Measurements from ENCODE around the gene TRNP1. TPM values are rescaled to one million over a fixed set of nuclear protein-coding genes. Genes with fewer than 3 reads are reported as not detected.

The TRNP1 gene
- total and polyA plus RNA-seq, 7 experiments from 2014 or later: 0.19 to 5.0 TPM; not detected in 5

DNA sequence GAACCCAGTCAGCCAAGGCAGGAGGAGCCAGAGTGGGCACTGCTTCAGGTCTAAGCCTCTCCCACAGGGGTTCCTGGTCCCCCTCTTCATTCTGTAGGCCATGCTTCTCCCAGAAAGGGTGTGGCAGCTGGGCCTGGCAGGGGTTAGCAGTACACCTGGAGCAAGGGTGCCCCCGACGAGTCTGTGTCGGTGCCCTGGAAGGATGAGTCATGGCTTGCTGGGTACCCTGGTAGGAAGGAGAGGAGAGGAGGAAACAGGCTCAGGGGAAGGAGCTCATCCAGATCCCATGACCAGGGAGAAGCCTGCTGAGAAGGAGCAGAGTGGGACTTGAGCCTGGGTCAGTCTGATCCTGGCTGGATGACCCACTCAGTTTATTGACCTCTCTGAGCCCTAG, 43.6 kb upstream of the TRNP1 start:
- intact Hi-C loops (cut with micrococcal nuclease): no loop called here
- H3K4me1 ChIP-seq (ENCODE audit: control insufficient read depth in 2 of 2, insufficient read depth in 2 of 2, low read length in 2 of 2): no peaks in the 10 kb centered on the region
- H3K36me3 Mint-ChIP-seq: peaks cover 12 to 26% (median 23%) of the 10 kb centered on the region in 5 donors
- no peak for DNase-seq
- H3K9me3 Mint-ChIP-seq: no peaks in the 10 kb centered on the region
- H3K27ac Mint-ChIP-seq: no peak overlapping the region
- CTCF ChIA-PET: no interaction called here
- no peak overlapping the region for H3K27ac ChIP-seq (ENCODE audit: low read depth, low read length)
- ATAC-seq: no peak
- POLR2A ChIA-PET: no interaction called here
- peaks cover 0 to 2% (median 0%) of the 10 kb centered on the region in 7 donors for H3K4me1 Mint-ChIP-seq
- no peak overlapping the region for H3K4me3 ChIP-seq (ENCODE audit: low read length)
- no peaks in the 10 kb centered on the region for H3K27me3 ChIP-seq (ENCODE audit: control insufficient read depth in 2 of 2, insufficient read depth in 2 of 2, low read length in 2 of 2)
- peaks cover 0 to 4% (median 0%) of the 10 kb centered on the region in 5 donors for H3K27me3 Mint-ChIP-seq
- H3K4me3 Mint-ChIP-seq: no peak overlapping the region
- no peaks in the 10 kb centered on the region for H3K9me3 ChIP-seq (ENCODE audit: control insufficient read depth in 2 of 3, low read length in 3 of 3)
- H3K36me3 ChIP-seq (ENCODE audit: control insufficient read depth in 2 of 3, insufficient read depth in 3 of 3, low read length in 3 of 3): peaks cover 0 to 35% (median 5%) of the 10 kb centered on the region in 3 experiments

DNA sequence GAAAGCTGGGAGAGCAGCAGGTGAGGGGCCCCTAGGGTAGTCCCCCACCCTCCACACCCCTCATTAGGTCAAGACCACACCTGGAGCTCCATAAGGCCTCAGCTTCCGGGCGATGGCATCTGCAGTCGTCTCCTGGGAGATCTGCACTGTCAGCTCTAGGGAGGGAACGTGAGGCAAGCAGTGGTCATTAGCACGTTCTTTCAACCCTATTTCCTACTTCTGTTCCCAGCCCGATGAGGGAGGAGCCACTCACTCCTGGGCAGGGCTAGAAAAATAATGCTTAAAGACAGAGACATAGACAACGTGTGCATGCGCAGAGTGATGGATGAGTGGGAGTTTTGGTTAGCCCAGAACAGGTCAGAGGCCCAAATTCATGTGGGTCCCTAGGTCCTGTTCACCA, 42.9 kb upstream of the TRNP1 start:
- CTCF ChIA-PET: no interaction called here
- H3K27ac Mint-ChIP-seq: no peak overlapping the region
- H3K4me3 ChIP-seq (ENCODE audit: low read length): no peak overlapping the region
- POLR2A ChIA-PET: no interaction called here
- H3K27ac ChIP-seq (ENCODE audit: low read depth, low read length): no peak overlapping the region
- intact Hi-C loops (cut with micrococcal nuclease): no loop called here
- DNase-seq (no peak), ATAC-seq (no peak)
- no peaks in the 10 kb centered on the region for H3K9me3 ChIP-seq (ENCODE audit: control insufficient read depth in 2 of 3, low read length in 3 of 3)
- peaks cover 0 to 7% (median 0%) of the 10 kb centered on the region in 5 donors for H3K27me3 Mint-ChIP-seq
- no peak overlapping the region for H3K4me3 Mint-ChIP-seq
- H3K9me3 Mint-ChIP-seq: no peaks in the 10 kb centered on the region
- no peaks in the 10 kb centered on the region for H3K27me3 ChIP-seq (ENCODE audit: control insufficient read depth in 2 of 2, insufficient read depth in 2 of 2, low read length in 2 of 2)
- peaks cover 0 to 3% (median 0%) of the 10 kb centered on the region in 7 donors for H3K4me1 Mint-ChIP-seq
- peaks cover 5 to 20% (median 17%) of the 10 kb centered on the region in 5 donors for H3K36me3 Mint-ChIP-seq
- no peaks in the 10 kb centered on the region for H3K4me1 ChIP-seq (ENCODE audit: control insufficient read depth in 2 of 2, insufficient read depth in 2 of 2, low read length in 2 of 2)
- H3K36me3 ChIP-seq (ENCODE audit: control insufficient read depth in 2 of 3, insufficient read depth in 3 of 3, low read length in 3 of 3): peaks cover 0 to 28% (median 0%) of the 10 kb centered on the region in 3 experiments

DNA sequence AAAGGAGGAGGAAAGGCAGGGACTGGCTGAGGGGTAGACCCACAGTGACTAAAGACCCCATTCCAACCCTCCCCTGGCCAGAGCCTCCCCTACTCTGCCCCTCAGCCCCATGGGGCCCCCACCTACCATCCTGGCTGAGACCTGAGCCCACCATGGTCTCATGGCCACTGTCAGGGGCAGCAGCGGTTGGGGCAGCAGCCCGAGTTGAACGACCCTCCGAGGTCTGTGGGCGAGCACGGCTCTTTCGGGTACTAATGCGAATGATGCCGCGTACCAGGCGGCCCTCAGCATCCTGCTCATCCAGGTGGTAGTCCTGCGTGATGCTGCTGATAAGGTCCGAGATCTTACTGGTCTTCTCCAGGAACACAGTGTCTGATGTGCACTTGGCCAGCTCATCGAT, 42.3 kb upstream of the TRNP1 start:
- H3K27me3 Mint-ChIP-seq: peaks cover 0 to 12% (median 0%) of the 10 kb centered on the region in 5 donors
- Histone ChIP-seq H3K27me3 (ENCODE audit: control insufficient read depth in 2 of 2, insufficient read depth in 2 of 2, low read length in 2 of 2) (peaks cover 0 to 4% of the 10 kb centered on the region in 2 donors), H3K27ac (ENCODE audit: low read depth, low read length) (no peak overlapping the region), H3K36me3 (ENCODE audit: control insufficient read depth in 2 of 3, insufficient read depth in 3 of 3, low read length in 3 of 3) (peaks cover 0 to 22% (median 0%) of the 10 kb centered on the region in 3 experiments), H3K4me3 (ENCODE audit: low read length) (no peak overlapping the region), H3K9me3 (ENCODE audit: control insufficient read depth in 2 of 3, low read length in 3 of 3) (no peaks in the 10 kb centered on the region), H3K4me1 (ENCODE audit: control insufficient read depth in 2 of 2, insufficient read depth in 2 of 2, low read length in 2 of 2) (no peaks in the 10 kb centered on the region)
- intact Hi-C loops (cut with micrococcal nuclease): no loop called here
- peaks cover 0 to 3% (median 0%) of the 10 kb centered on the region in 11 donors for H3K9me3 Mint-ChIP-seq
- peaks cover 2 to 21% (median 18%) of the 10 kb centered on the region in 5 donors for H3K36me3 Mint-ChIP-seq
- POLR2A ChIA-PET: no interaction called here
- ATAC-seq (no peak), DNase-seq (no peak)
- no peak overlapping the region for H3K27ac Mint-ChIP-seq
- H3K4me3 Mint-ChIP-seq: peak overlapping the region in 1 of 10 donors; percentile 4
- H3K4me1 Mint-ChIP-seq: peaks cover 0 to 3% (median 0%) of the 10 kb centered on the region in 7 donors
- CTCF ChIA-PET: no interaction called here

- Mint-ChIP-seq H3K36me3 (peaks cover under 1 to 26% (median 24%) of the 10 kb centered on the region in 5 donors), H3K27me3 (peaks cover 0 to 16% (median 0%) of the 10 kb centered on the region in 5 donors), H3K9me3 (peaks cover 0 to 3% (median 0%) of the 10 kb centered on the region in 11 donors), H3K27ac (no peak overlapping the region), H3K4me1 (peaks cover 0 to 3% (median 0%) of the 10 kb centered on the region in 7 donors), H3K4me3 (no peak overlapping the region)
- intact Hi-C loops (cut with micrococcal nuclease): no loop called here
- CTCF ChIA-PET: no interaction called here
- no peaks in the 10 kb centered on the region for H3K4me1 ChIP-seq (ENCODE audit: control insufficient read depth in 2 of 2, insufficient read depth in 2 of 2, low read length in 2 of 2)
- ATAC-seq (no peak), DNase-seq (no peak)
- POLR2A ChIA-PET: no interaction called here
- no peak overlapping the region for H3K4me3 ChIP-seq (ENCODE audit: low read length)
- peaks cover 0 to 6% of the 10 kb centered on the region in 2 donors for H3K27me3 ChIP-seq (ENCODE audit: control insufficient read depth in 2 of 2, insufficient read depth in 2 of 2, low read length in 2 of 2)
- no peak overlapping the region for H3K27ac ChIP-seq (ENCODE audit: low read depth, low read length)
- no peaks in the 10 kb centered on the region for H3K9me3 ChIP-seq (ENCODE audit: control insufficient read depth in 2 of 3, low read length in 3 of 3)
- H3K36me3 ChIP-seq (ENCODE audit: control insufficient read depth in 2 of 3, insufficient read depth in 3 of 3, low read length in 3 of 3): peaks cover 0 to 15% (median 0%) of the 10 kb centered on the region in 3 experiments
These were observed 41.5 kb upstream of the TRNP1 start for GRCh38 chr1:26951821-26952497.

GRCh38 chr1:26953374-26953773, 40.1 kb upstream of the TRNP1 start:
- DNase-seq: no peak
- Mint-ChIP-seq H3K9me3 (peaks cover 0 to 3% (median 0%) of the 10 kb centered on the region in 11 donors), H3K27ac (no peak overlapping the region), H3K27me3 (peaks cover 0 to 22% (median under 1%) of the 10 kb centered on the region in 5 donors), H3K4me3 (no peak overlapping the region), H3K4me1 (peaks cover 0 to 3% (median 0%) of the 10 kb centered on the region in 7 donors), H3K36me3 (peaks cover 0 to 29% (median 24%) of the 10 kb centered on the region in 5 donors)
- POLR2A ChIA-PET: no interaction called here
- H3K27me3 ChIP-seq (ENCODE audit: control insufficient read depth in 2 of 2, insufficient read depth in 2 of 2, low read length in 2 of 2): peaks cover 0 to 6% of the 10 kb centered on the region in 2 donors
- peaks cover 0 to 10% (median 0%) of the 10 kb centered on the region in 3 experiments for H3K36me3 ChIP-seq (ENCODE audit: control insufficient read depth in 2 of 3, insufficient read depth in 3 of 3, low read length in 3 of 3)
- ATAC-seq: no peak
- intact Hi-C loops (cut with micrococcal nuclease): no loop called here
- no peak overlapping the region for H3K27ac ChIP-seq (ENCODE audit: low read depth, low read length)
- H3K4me3 ChIP-seq (ENCODE audit: low read length): no peak overlapping the region
- no peaks in the 10 kb centered on the region for H3K4me1 ChIP-seq (ENCODE audit: control insufficient read depth in 2 of 2, insufficient read depth in 2 of 2, low read length in 2 of 2)
- CTCF ChIA-PET: no interaction called here
- H3K9me3 ChIP-seq (ENCODE audit: control insufficient read depth in 2 of 3, low read length in 3 of 3): no peaks in the 10 kb centered on the region

GRCh38 chr1:26956321-26956720, 37.2 kb upstream of the TRNP1 start:
- Mint-ChIP-seq H3K4me1 (peaks cover 5 to 11% (median 6%) of the 10 kb centered on the region in 7 donors), H3K36me3 (peaks cover 0 to 26% (median 19%) of the 10 kb centered on the region in 5 donors), H3K27ac (no peak overlapping the region), H3K27me3 (peaks cover 0 to 48% (median 4%) of the 10 kb centered on the region in 5 donors), H3K4me3 (no peak overlapping the region), H3K9me3 (peaks cover 0 to 3% (median 0%) of the 10 kb centered on the region in 11 donors)
- H3K27ac ChIP-seq (ENCODE audit: low read depth, low read length): no peak overlapping the region
- no peak for DNase-seq
- no peaks in the 10 kb centered on the region for H3K9me3 ChIP-seq (ENCODE audit: control insufficient read depth in 2 of 3, low read length in 3 of 3)
- CTCF ChIA-PET: no interaction called here
- POLR2A ChIA-PET: no interaction called here
- peaks cover 6 to 8% of the 10 kb centered on the region in 2 donors for H3K4me1 ChIP-seq (ENCODE audit: control insufficient read depth in 2 of 2, insufficient read depth in 2 of 2, low read length in 2 of 2)
- intact Hi-C loops (cut with micrococcal nuclease): no loop called here
- peaks cover 0 to 6% of the 10 kb centered on the region in 2 donors for H3K27me3 ChIP-seq (ENCODE audit: control insufficient read depth in 2 of 2, insufficient read depth in 2 of 2, low read length in 2 of 2)
- H3K36me3 ChIP-seq (ENCODE audit: control insufficient read depth in 2 of 3, insufficient read depth in 3 of 3, low read length in 3 of 3): peaks cover 0 to 5% (median 0%) of the 10 kb centered on the region in 3 experiments
- no peak for ATAC-seq
- H3K4me3 ChIP-seq (ENCODE audit: low read length): no peak overlapping the region

All from naive thymus-derived CD4-positive, alpha-beta T cell (primary cell).